GM18951 (cell line): ENCODE measurements around the gene KDM2B.
A peak's percentile ranks its signal among the peaks of the same experiment; 100 is the strongest.

ENCODE experiments used
- POLR2A ChIP-seq: IDR thresholded peaks from 4 replicates; pipeline ENCODE4 v1.6.1; 2011; ENCODE audit warnings: mild to moderate bottlenecking; ENCODE audit not compliant: insufficient read length, insufficient read depth; ENCODE audit errors: extremely low read depth
- in situ Hi-C: fragments of 300-500 bp; cut with MboI; formaldehyde crosslinking; loops from one replicate; pipeline ENCODE4 v1.12.0; 2022; ENCODE audit warnings: low sequenced_read_pairs, mixed read lengths, inconsistent platforms; ENCODE audit not compliant: unreplicated experiment

The KDM2B gene

GRCh38 chr12:121523741-121524140, 57.1 kb downstream of the KDM2B start:
- in situ Hi-C loops = no loop called here
- TF ChIP-seq POLR2A = peak; percentile 25

GRCh38 chr12:121522971-121523370, 57.9 kb downstream of the KDM2B start:
- no peak for TF ChIP-seq POLR2A
- in situ Hi-C loops = no loop called here

GRCh38 chr12:121520586-121521086, 60.2 kb downstream of the KDM2B start:
- in situ Hi-C loops = no loop called here
- no peak for TF ChIP-seq POLR2A

- TF ChIP-seq POLR2A = no peak
- in situ Hi-C loops = no loop called here
Measured at GRCh38 chr12:121520119-121520518, 60.7 kb downstream of the KDM2B start.

- in situ Hi-C loops = no loop called here
Measured at GRCh38 chr12:121519227-121519626, 61.6 kb downstream of the KDM2B start.

GRCh38 chr12:121518656-121519055, 62.2 kb downstream of the KDM2B start:
- TF ChIP-seq POLR2A = no peak
- in situ Hi-C loops = no loop called here

More at GRCh38 chr12:121519227-121519626, 61.6 kb downstream of the KDM2B start:
- no peak for TF ChIP-seq POLR2A

GRCh38 chr12:121516437-121517011, 64.3 kb downstream of the KDM2B start:
- in situ Hi-C loops = no loop called here
- TF ChIP-seq POLR2A = no peak

GRCh38 chr12:121515615-121516014, 65.2 kb downstream of the KDM2B start:
- in situ Hi-C loops = no loop called here
- no peak for TF ChIP-seq POLR2A

GRCh38 chr12:121514184-121514742, 66.6 kb downstream of the KDM2B start:
- no peak for TF ChIP-seq POLR2A
- in situ Hi-C loops = no loop called here

GRCh38 chr12:121513464-121514183, 67.2 kb downstream of the KDM2B start:
- in situ Hi-C loops = no loop called here
- TF ChIP-seq POLR2A = no peak

GRCh38 chr12:121512561-121512960, 68.3 kb downstream of the KDM2B start:
- in situ Hi-C loops = no loop called here
- TF ChIP-seq POLR2A = no peak

GRCh38 chr12:121511916-121512315, 68.9 kb downstream of the KDM2B start:
- in situ Hi-C loops = no loop called here
- TF ChIP-seq POLR2A = no peak

GRCh38 chr12:121509339-121509738, 71.5 kb downstream of the KDM2B start:
- in situ Hi-C loops = no loop called here
- no peak for TF ChIP-seq POLR2A

- no peak for TF ChIP-seq POLR2A
- in situ Hi-C loops = no loop called here
Measured at GRCh38 chr12:121508533-121508932, 72.3 kb downstream of the KDM2B start.
